Common myeloid progenitor, CD34-positive (primary cell): ENCODE results near the gene CLNK.

ENCODE experiments used
- CTCF ChIA-PET: fragments of 350-600 bp; sonication (Branson Sonifier 250); formaldehyde crosslinking; loops from one replicate; lab custom pipeline; 2021; ENCODE audit warnings: antibody characterized with exemption; lab: Charles Lee
- POLR2A ChIA-PET: fragments of 350-600 bp; sonication (Branson Sonifier 250); formaldehyde crosslinking; loops from one replicate; lab custom pipeline; 2021; ENCODE audit warnings: antibody characterized with exemption; lab: Charles Lee
- DNase-seq, 3 donors: peaks; one replicate each; pipeline versions ENCODE4 v3.0.0 to v3.0.0-alpha.2; 2013
- H3K27ac ChIP-seq, 2 experiments: 1 replicate in 1 of 2; 2 replicates in 1 of 2; pipeline ENCODE4 v1.7.0; 2013; ENCODE audit warnings: inconsistent platforms in 2 of 2, low read length in 2 of 2, mild to moderate bottlenecking in 2 of 2, low read depth in 1 of 2, moderate library complexity in 1 of 2; ENCODE audit not compliant: severe bottlenecking in 2 of 2, insufficient read depth in 1 of 2, poor library complexity in 1 of 2
- H3K27me3 ChIP-seq, 5 experiments: replicated peaks in 2 of 5; 1 replicate in 3 of 5; 2 replicates in 2 of 5; pipeline versions ENCODE4 v1.6.1 to v1.7.0; 2013; ENCODE audit warnings: low read length in 4 of 5, mild to moderate bottlenecking in 2 of 5, moderate library complexity in 2 of 5, inconsistent platforms in 1 of 5; ENCODE audit not compliant: insufficient read depth in 5 of 5, control insufficient read depth in 4 of 5
- H3K36me3 ChIP-seq, 4 experiments: 1 replicate in 2 of 4; 2 replicates in 2 of 4; pipeline versions ENCODE4 v1.6.1 to v1.7.0; 2013; ENCODE audit warnings: low read length in 3 of 4, control low read depth in 1 of 4, mild to moderate bottlenecking in 1 of 4; ENCODE audit not compliant: control insufficient read depth in 4 of 4, insufficient read depth in 4 of 4
- H3K4me1 ChIP-seq, 4 experiments: 1 replicate in 3 of 4; 2 replicates in 1 of 4; pipeline versions ENCODE4 v1.6.1 to v1.7.1; 2013; ENCODE audit warnings: low read length in 3 of 4, mild to moderate bottlenecking in 3 of 4, control low read depth in 1 of 4, inconsistent platforms in 1 of 4, moderate library complexity in 1 of 4; ENCODE audit not compliant: control insufficient read depth in 4 of 4, insufficient read depth in 4 of 4; ENCODE audit errors: control extremely low read depth in 1 of 4
- H3K4me3 ChIP-seq, 7 experiments: 1 replicate in 4 of 7; 2 replicates in 3 of 7; pipeline versions ENCODE4 v1.5.1 to v1.7.0; 2013; ENCODE audit warnings: mild to moderate bottlenecking in 7 of 7, low read length in 6 of 7, moderate library complexity in 6 of 7, inconsistent platforms in 2 of 7, low read depth in 2 of 7, control low read depth in 1 of 7; ENCODE audit not compliant: insufficient read depth in 4 of 7, control insufficient read depth in 1 of 7; ENCODE audit errors: extremely low read depth in 1 of 7
- H3K9me3 ChIP-seq, 5 experiments: 1 replicate in 4 of 5; 2 replicates in 1 of 5; pipeline versions ENCODE4 v1.6.1 to v1.7.1; 2013; ENCODE audit warnings: low read length in 4 of 5, mild to moderate bottlenecking in 2 of 5, inconsistent platforms in 1 of 5, low read depth in 1 of 5, moderate library complexity in 1 of 5; ENCODE audit not compliant: control insufficient read depth in 4 of 5, insufficient read depth in 2 of 5; ENCODE audit errors: control extremely low read depth in 1 of 5
- WGBS: methylation state at CpG from one replicate; pipeline ENCODE4 v1.1.5; 2013; ENCODE audit not compliant: insufficient coverage; 5-methylcytosine and 5-hydroxymethylcytosine counted together

CLNK gene

GRCh38 chr4:10582951-10583350 is 101.6 kb downstream of the CLNK start:
- Histone ChIP-seq H3K4me3 (no peak overlapping the region), H3K27me3 (no peaks in the 10 kb centered on the region), H3K27ac (no peak overlapping the region), H3K36me3 (no peaks in the 10 kb centered on the region), H3K9me3 (no peaks in the 10 kb centered on the region), H3K4me1 (peaks cover 0 to 22% (median 21%) of the 10 kb centered on the region in 4 experiments)
- WGBS: 94% methylated on average over 5 of the region's 8 CpGs
- ChIA-PET POLR2A (no interaction called here), CTCF (interaction anchor here (0.7 to 3.0 kb wide), 8 partner anchors 9 to 1138 kb away, joined by 3 to 13 read pairs (median 3); no protein-coding TSS in a partner anchor)
- DNase-seq: no peak

GRCh38 chr4:10582059-10582686 is 102.4 kb downstream of the CLNK start:
- H3K27ac ChIP-seq: no peak overlapping the region
- H3K4me3 ChIP-seq: no peak overlapping the region
- H3K9me3 ChIP-seq: no peaks in the 10 kb centered on the region
- CTCF ChIA-PET: interaction anchor here (0.7 to 3.0 kb wide), 13 partner anchors 10 to 1139 kb away, joined by 3 to 13 read pairs (median 4); partner anchors contain the start of gene HS3ST1
- WGBS: 20% methylated on average over 1 of the region's 3 CpGs
- peaks cover 0 to 18% (median 15%) of the 10 kb centered on the region in 4 experiments for H3K4me1 ChIP-seq
- no peaks in the 10 kb centered on the region for H3K36me3 ChIP-seq
- DNase-seq: peak; percentile 31 to 48 (median 32)
- POLR2A ChIA-PET: no interaction called here
- no peaks in the 10 kb centered on the region for H3K27me3 ChIP-seq

- Histone ChIP-seq H3K27me3 (no peaks in the 10 kb centered on the region), H3K27ac (no peak overlapping the region), H3K9me3 (no peaks in the 10 kb centered on the region), H3K4me3 (no peak overlapping the region), H3K36me3 (no peaks in the 10 kb centered on the region), H3K4me1 (peaks cover 0 to 22% (median 15%) of the 10 kb centered on the region in 4 experiments)
- DNase-seq: no peak
- CTCF ChIA-PET: interaction anchor here (0.7 to 3.0 kb wide), 15 partner anchors 10 to 1141 kb away, joined by 3 to 13 read pairs (median 4); partner anchors contain the start of gene HS3ST1
- no CpG with 5 or more reads among the region's 3 CpGs for WGBS
- POLR2A ChIA-PET: no interaction called here
Observed at GRCh38 chr4:10581022-10581421, 103.5 kb downstream of the CLNK start.

DNA sequence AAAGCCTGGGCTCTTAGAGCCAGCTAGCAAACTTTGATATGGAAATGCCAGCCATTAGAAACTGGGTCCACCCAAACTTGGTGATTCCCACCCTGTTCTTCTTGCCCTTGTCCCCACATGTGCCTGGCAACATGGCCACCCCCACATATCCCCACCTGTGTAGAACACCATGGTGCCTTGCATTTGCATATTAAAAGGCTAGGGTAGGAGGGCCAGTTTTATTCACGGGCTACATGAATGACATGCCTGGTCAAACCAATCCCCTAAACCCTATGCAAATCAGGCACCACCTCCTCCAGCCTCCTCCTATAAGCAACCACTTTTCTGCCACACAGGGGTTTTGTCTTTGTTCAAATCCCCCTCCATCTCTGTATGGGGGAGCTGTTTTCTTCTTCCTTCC is 104.9 kb downstream of the CLNK start:
- CTCF ChIA-PET: interaction anchor here (0.7 to 1.6 kb wide), 4 partner anchors 133 to 853 kb away, joined by 3 to 4 read pairs (median 3); no protein-coding TSS in a partner anchor

DNA sequence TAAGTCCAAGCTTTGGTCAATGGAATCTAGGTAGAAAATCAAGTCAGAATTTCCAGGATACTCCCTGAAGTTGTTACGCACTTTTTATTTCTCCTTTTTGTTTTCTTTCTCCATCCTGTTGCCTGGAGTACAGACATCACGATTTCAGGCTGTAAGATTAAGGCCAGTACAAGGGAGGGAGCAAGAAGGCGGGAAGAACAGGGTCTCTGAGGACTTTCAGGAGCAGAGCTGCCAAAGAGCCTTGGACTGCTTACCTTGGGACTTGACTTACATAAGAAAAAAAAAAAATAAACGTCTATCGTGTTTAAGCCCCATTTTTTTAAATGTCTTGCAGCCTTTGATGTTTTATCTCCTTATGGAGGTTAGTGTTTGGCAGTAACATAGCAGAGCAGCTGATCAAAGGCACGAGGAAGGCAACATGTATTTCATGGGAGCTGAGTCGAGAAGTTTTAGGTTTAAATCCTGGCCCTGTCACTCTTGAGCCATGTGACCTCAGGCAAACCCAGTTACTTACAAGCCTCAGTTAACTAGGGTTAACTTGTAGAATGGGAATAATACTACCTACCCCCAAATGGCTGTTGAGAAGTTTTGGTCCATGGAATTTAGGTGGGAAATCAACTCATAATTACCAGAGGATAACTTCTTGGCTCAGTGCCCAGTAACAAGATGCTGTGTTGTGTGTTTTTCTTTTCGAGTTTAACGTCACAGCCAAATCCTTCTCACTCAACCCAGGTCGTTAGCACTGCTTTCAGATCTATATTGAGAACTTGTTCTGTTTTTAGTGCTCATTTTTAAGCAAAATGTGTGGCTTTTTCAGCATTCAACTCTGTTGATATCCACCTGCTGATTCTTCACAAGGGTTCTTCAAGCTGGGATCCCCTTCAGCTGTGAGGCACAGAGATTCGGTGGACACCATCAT is 106.8 kb downstream of the CLNK start:
- DNase-seq: no peak
- Histone ChIP-seq H3K4me3 (no peak overlapping the region), H3K9me3 (no peaks in the 10 kb centered on the region), H3K27ac (no peak overlapping the region), H3K36me3 (no peaks in the 10 kb centered on the region), H3K27me3 (no peaks in the 10 kb centered on the region), H3K4me1 (peaks cover 0 to 10% (median 4%) of the 10 kb centered on the region in 4 experiments)
- POLR2A ChIA-PET: interaction anchor here (0.5 kb wide), 1 partner anchor 17 kb away, joined by 3 read pairs; no protein-coding TSS in a partner anchor
- WGBS: 79% methylated on average over 6 of the region's 11 CpGs
- CTCF ChIA-PET: interaction anchor here (0.6 to 1.5 kb wide), 7 partner anchors 12 to 639 kb away, joined by 3 to 4 read pairs (median 4); no protein-coding TSS in a partner anchor

More for the DNA sequence above, 104.9 kb downstream of the CLNK start:
- Histone ChIP-seq H3K9me3 (no peaks in the 10 kb centered on the region), H3K4me3 (no peak overlapping the region), H3K36me3 (no peaks in the 10 kb centered on the region), H3K27ac (no peak overlapping the region), H3K4me1 (peaks cover 0 to 20% (median 14%) of the 10 kb centered on the region in 4 experiments), H3K27me3 (no peaks in the 10 kb centered on the region)
- no peak for DNase-seq
- POLR2A ChIA-PET: no interaction called here
- WGBS: 100% methylated on average over 1 of the region's 1 CpG

DNA sequence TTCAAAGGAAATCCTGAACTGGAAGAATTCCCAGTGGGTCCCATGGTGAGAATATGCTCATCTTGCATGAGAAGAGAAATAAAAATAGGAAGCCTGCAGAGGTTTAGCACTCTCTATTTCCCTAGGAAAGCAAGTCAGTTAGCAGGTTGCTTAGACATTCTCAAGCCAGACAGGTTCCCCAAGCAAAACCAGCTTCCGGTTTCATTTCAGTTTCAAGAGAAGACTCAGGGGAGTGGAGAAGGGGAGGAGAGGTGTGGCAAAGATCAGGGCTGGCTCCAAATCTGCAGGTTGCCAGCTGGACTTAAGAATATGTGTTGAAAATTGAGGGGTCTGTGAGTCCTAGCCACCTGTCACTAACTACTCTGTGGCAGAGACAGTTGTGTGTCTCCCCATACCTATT is 107.5 kb downstream of the CLNK start:
- H3K9me3 ChIP-seq: no peaks in the 10 kb centered on the region
- DNase-seq: peak in 2 of 3 donors; percentile 21 to 53
- H3K27ac ChIP-seq: no peak overlapping the region
- ChIA-PET CTCF (interaction anchor here (0.7 to 1.5 kb wide), 5 partner anchors 11 to 384 kb away, joined by 3 to 4 read pairs (median 4); no protein-coding TSS in a partner anchor), POLR2A (no interaction called here)
- no peaks in the 10 kb centered on the region for H3K36me3 ChIP-seq
- WGBS: 0% methylated on average over 1 of the region's 1 CpG
- H3K27me3 ChIP-seq: no peaks in the 10 kb centered on the region
- H3K4me1 ChIP-seq: peaks cover 0 to 10% (median 4%) of the 10 kb centered on the region in 4 experiments
- H3K4me3 ChIP-seq: peak overlapping the region in 1 of 7 experiments; percentile 13
